ENCODE measurements around the gene TAX1BP1. TPM values are rescaled to one million over a fixed set of nuclear protein-coding genes. Genes with fewer than 3 reads are reported as not detected.

Gene TAX1BP1
- total RNA-seq, 5 donors from 2014 or later (not counting 1 experiment from before 2014, with no cell fraction given) = 80.2 to 118 (median 90.2) TPM

DNA sequence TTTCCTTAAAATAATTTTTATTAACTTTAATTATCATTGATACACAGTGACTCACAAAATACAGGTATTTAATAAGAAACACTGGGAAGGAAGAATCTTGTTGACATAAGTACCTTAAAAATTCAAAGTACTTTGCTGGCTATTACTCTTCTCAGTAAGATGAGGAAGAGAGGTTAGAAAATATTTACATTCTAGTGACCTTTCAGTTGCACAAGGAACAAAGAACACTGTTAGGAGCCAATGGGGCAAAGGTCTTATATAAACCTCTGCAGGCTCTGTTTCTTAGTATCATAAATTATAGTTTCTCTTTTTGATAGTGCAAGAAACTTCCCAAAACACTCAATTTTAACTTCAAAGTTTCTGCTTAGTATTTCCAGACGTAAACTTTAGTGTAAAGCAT, 4.8 kb upstream of the TAX1BP1 start:
- peaks cover 5 to 8% of the 10 kb centered on the region in 2 donors for H3K27me3 Mint-ChIP-seq
- no CpG with 5 or more reads among the region's 1 CpG for WGBS (ENCODE audit: insufficient coverage)
- H3K36me3 ChIP-seq (ENCODE audit: control insufficient read depth in 2 of 2, extremely low read depth in 1 of 2, insufficient read depth in 1 of 2, low read length in 1 of 2) = no peaks in the 10 kb centered on the region
- H3K27ac ChIP-seq (ENCODE audit: low read length) = no peak overlapping the region
- ATAC-seq (replicated peaks in 1 of 4) (no peak), DNase-seq (no peak)
- POLR2A ChIA-PET = no interaction called here
- H3K4me1 ChIP-seq (ENCODE audit: control insufficient read depth in 1 of 2, extremely low read depth in 1 of 2, insufficient read depth in 2 of 2, low read length in 2 of 2) = peaks cover 2 to 6% of the 10 kb centered on the region in 2 experiments
- no peak overlapping the region for H3K4me3 Mint-ChIP-seq
- H3K4me3 ChIP-seq (ENCODE audit: control insufficient read depth in 1 of 2, extremely low read depth in 1 of 2, low read length in 1 of 2) = no peak overlapping the region
- CTCF ChIA-PET = no interaction called here
- no peaks in the 10 kb centered on the region for H3K9me3 Mint-ChIP-seq
- no peaks in the 10 kb centered on the region for H3K9me3 ChIP-seq
- no peak overlapping the region for H3K27ac Mint-ChIP-seq
- peaks cover 7 to 11% (median 7%) of the 10 kb centered on the region in 3 donors for H3K4me1 Mint-ChIP-seq
- H3K36me3 Mint-ChIP-seq = peaks cover 4% of the 10 kb centered on the region
- H3K27me3 ChIP-seq (replicated peaks in 1 of 2; ENCODE audit: control insufficient read depth in 2 of 2, extremely low read depth in 1 of 2, insufficient read depth in 2 of 2, low read length in 1 of 2) = no peaks in the 10 kb centered on the region

DNA sequence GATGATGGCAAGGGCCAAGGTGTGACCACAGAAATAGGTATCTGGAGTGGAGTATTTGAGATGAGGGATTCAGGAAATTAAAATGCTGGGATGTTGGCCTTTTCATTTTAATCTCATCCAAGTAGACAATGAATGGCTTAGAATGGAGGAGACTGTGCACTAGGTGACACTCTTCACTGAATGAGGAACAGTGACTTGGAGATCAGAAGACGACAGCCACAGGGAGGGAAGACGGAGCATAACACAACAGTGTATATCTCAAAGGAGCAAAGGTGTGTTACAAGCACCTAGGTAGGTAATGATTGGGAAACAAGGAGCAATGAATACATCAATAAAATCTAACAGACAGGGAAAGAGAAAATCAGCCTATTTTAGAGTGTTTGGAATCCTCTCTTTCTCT, 4.1 kb upstream of the TAX1BP1 start:
- H3K27ac Mint-ChIP-seq = no peak overlapping the region
- peaks cover 5 to 6% of the 10 kb centered on the region in 2 experiments for H3K4me1 ChIP-seq (ENCODE audit: control insufficient read depth in 1 of 2, extremely low read depth in 1 of 2, insufficient read depth in 2 of 2, low read length in 2 of 2)
- H3K27ac ChIP-seq (ENCODE audit: low read length) = no peak overlapping the region
- H3K4me3 ChIP-seq (ENCODE audit: control insufficient read depth in 1 of 2, extremely low read depth in 1 of 2, low read length in 1 of 2) = no peak overlapping the region
- DNase-seq (no peak), ATAC-seq (replicated peaks in 1 of 4) (no peak)
- no peaks in the 10 kb centered on the region for H3K36me3 ChIP-seq (ENCODE audit: control insufficient read depth in 2 of 2, extremely low read depth in 1 of 2, insufficient read depth in 1 of 2, low read length in 1 of 2)
- ChIA-PET CTCF (interaction anchor here in 1 of 2 donors (0.6 kb wide), 1 partner anchor 244 kb away, joined by 7 read pairs; no protein-coding TSS in a partner anchor), POLR2A (no interaction called here)
- no peaks in the 10 kb centered on the region for H3K27me3 ChIP-seq (replicated peaks in 1 of 2; ENCODE audit: control insufficient read depth in 2 of 2, extremely low read depth in 1 of 2, insufficient read depth in 2 of 2, low read length in 1 of 2)
- no peak overlapping the region for H3K4me3 Mint-ChIP-seq
- peaks cover 4% of the 10 kb centered on the region for H3K36me3 Mint-ChIP-seq
- H3K9me3 ChIP-seq = no peaks in the 10 kb centered on the region
- H3K9me3 Mint-ChIP-seq = no peaks in the 10 kb centered on the region
- H3K27me3 Mint-ChIP-seq = peaks cover 3 to 7% of the 10 kb centered on the region in 2 donors
- H3K4me1 Mint-ChIP-seq = peaks cover 9 to 13% (median 9%) of the 10 kb centered on the region in 3 donors
- 100% methylated on average over 2 of the region's 2 CpGs for WGBS (ENCODE audit: insufficient coverage)

DNA sequence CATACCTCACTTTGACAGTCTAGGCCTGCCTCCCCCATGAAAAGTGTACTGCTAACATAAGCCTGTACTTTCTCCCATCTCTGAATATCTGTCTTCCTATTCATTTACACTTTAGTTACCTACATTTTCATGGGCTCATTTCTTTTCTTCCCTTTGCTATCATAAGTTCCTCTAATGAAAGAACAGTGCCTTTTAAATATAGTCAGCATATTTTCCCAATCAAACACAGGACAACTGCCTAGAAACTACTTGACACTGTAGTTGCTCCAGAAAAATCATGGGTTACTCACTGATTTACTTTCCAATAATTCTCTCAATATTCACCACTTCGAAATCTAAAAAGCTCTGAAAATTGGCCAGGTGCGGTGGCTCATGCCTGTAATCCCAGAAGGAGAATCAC, 2.8 kb upstream of the TAX1BP1 start:
- POLR2A ChIA-PET = interaction anchor here (0.6 to 0.7 kb wide), 3 partner anchors 14 to 661 kb away, joined by 4 to 5 read pairs (median 5); no protein-coding TSS in a partner anchor
- H3K4me1 ChIP-seq (ENCODE audit: control insufficient read depth in 1 of 2, extremely low read depth in 1 of 2, insufficient read depth in 2 of 2, low read length in 2 of 2) = peaks cover 11 to 13% of the 10 kb centered on the region in 2 experiments
- Mint-ChIP-seq H3K4me3 (no peak overlapping the region), H3K4me1 (peaks cover 23 to 26% (median 23%) of the 10 kb centered on the region in 3 donors), H3K27ac (no peak overlapping the region), H3K36me3 (peaks cover 2% of the 10 kb centered on the region), H3K27me3 (peaks cover 0 to 3% of the 10 kb centered on the region in 2 donors), H3K9me3 (no peaks in the 10 kb centered on the region)
- DNase-seq (no peak), ATAC-seq (replicated peaks in 1 of 4) (no peak)
- no peaks in the 10 kb centered on the region for H3K27me3 ChIP-seq (replicated peaks in 1 of 2; ENCODE audit: control insufficient read depth in 2 of 2, extremely low read depth in 1 of 2, insufficient read depth in 2 of 2, low read length in 1 of 2)
- H3K4me3 ChIP-seq (ENCODE audit: control insufficient read depth in 1 of 2, extremely low read depth in 1 of 2, low read length in 1 of 2) = no peak overlapping the region
- CTCF ChIA-PET = interaction anchor here (0.5 to 0.6 kb wide), 2 partner anchors 83 to 217 kb away, joined by 3 to 4 read pairs; no protein-coding TSS in a partner anchor
- H3K9me3 ChIP-seq = no peaks in the 10 kb centered on the region
- 100% methylated on average over 2 of the region's 2 CpGs for WGBS (ENCODE audit: insufficient coverage)
- H3K36me3 ChIP-seq (ENCODE audit: control insufficient read depth in 2 of 2, extremely low read depth in 1 of 2, insufficient read depth in 1 of 2, low read length in 1 of 2) = no peaks in the 10 kb centered on the region
- no peak overlapping the region for H3K27ac ChIP-seq (ENCODE audit: low read length)

DNA sequence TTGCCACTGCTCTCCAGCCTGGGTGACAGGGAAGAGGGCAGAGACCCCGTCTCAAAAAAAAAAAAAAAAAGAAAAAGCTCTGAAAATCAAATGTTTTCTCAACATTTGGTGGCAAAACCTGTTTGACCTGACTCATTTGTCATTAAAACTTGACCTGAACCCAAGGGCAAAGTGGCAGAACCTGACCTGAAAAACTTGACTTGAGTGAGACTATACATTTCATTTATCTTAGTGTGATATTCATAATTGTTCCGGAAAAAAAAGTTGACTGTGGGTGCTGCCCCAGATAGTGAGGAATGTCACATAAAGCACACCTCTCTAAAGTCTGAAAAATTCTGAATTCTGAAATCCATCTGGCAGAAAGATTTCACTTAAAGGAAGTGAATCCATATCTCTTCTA, 2.3 kb upstream of the TAX1BP1 start:
- no peak overlapping the region for H3K4me3 ChIP-seq (ENCODE audit: control insufficient read depth in 1 of 2, extremely low read depth in 1 of 2, low read length in 1 of 2)
- H3K36me3 ChIP-seq (ENCODE audit: control insufficient read depth in 2 of 2, extremely low read depth in 1 of 2, insufficient read depth in 1 of 2, low read length in 1 of 2) = no peaks in the 10 kb centered on the region
- no peak overlapping the region for H3K27ac Mint-ChIP-seq
- H3K27me3 ChIP-seq (replicated peaks in 1 of 2; ENCODE audit: control insufficient read depth in 2 of 2, extremely low read depth in 1 of 2, insufficient read depth in 2 of 2, low read length in 1 of 2) = no peaks in the 10 kb centered on the region
- 100% methylated on average over 1 of the region's 2 CpGs for WGBS (ENCODE audit: insufficient coverage)
- no peak for ATAC-seq (replicated peaks in 1 of 4)
- H3K9me3 Mint-ChIP-seq = no peaks in the 10 kb centered on the region
- no peak overlapping the region for H3K4me3 Mint-ChIP-seq
- peaks cover 27 to 31% (median 27%) of the 10 kb centered on the region in 3 donors for H3K4me1 Mint-ChIP-seq
- no peak overlapping the region for H3K27ac ChIP-seq (ENCODE audit: low read length)
- CTCF ChIA-PET = interaction anchor here in 1 of 2 donors (0.6 kb wide), 1 partner anchor 216 kb away, joined by 4 read pairs; no protein-coding TSS in a partner anchor
- peaks cover 11 to 13% of the 10 kb centered on the region in 2 experiments for H3K4me1 ChIP-seq (ENCODE audit: control insufficient read depth in 1 of 2, extremely low read depth in 1 of 2, insufficient read depth in 2 of 2, low read length in 2 of 2)
- no peaks in the 10 kb centered on the region for H3K9me3 ChIP-seq
- no peak for DNase-seq
- POLR2A ChIA-PET = interaction anchor here (0.6 to 0.7 kb wide), 3 partner anchors 13 to 662 kb away, joined by 4 to 5 read pairs (median 5); no protein-coding TSS in a partner anchor
- no peaks in the 10 kb centered on the region for H3K27me3 Mint-ChIP-seq
- no peaks in the 10 kb centered on the region for H3K36me3 Mint-ChIP-seq

DNA sequence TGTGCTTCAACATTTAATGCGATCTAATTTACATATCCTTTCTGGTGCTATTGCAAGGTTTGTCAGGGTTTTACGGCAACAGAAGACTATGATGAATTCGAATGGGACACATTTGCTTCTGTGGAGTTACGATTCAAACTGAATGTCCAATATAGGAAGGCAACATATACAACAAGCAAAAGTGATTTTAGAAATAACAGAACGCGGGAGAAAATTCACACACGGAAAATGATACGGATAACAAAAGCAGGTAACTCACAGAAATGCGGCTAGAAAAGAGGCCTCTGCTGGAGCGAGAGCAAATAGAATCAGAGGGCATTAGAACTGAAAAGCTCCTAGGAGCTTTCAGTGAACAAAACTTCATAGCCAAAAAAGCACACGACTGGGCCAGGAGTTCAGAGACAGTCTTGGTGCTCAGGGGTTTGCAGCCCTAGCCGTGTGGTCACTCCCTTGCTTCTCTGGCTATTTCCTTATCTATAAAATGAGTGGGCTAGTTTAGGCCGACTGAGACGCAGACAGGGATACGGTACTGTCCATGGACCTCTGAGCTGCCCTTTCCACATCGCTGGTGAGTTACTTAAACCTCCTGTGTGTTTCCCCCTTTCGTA, 557 bp upstream of the TAX1BP1 start:
- ChIA-PET CTCF (no interaction called here), POLR2A (interaction anchor here in 1 of 2 donors (0.6 to 0.7 kb wide), 4 partner anchors 25 to 1551 kb away, joined by 3 to 4 read pairs (median 4); no protein-coding TSS in a partner anchor)
- Mint-ChIP-seq H3K4me1 (peaks cover 36 to 40% (median 37%) of the 10 kb centered on the region in 3 donors), H3K27ac (peak overlapping the region; percentile 92 to 95), H3K27me3 (no peaks in the 10 kb centered on the region), H3K4me3 (peak overlapping the region; percentile 94 to 99 (median 96)), H3K9me3 (no peaks in the 10 kb centered on the region), H3K36me3 (no peaks in the 10 kb centered on the region)
- WGBS (ENCODE audit: insufficient coverage) = 8% methylated on average over 9 of the region's 17 CpGs
- ATAC-seq (replicated peaks in 1 of 4) (peak; percentile 23 to 31 (median 26)), DNase-seq (peak in 4 of 35 experiments; percentile 0 to 4 (median 3))
- Histone ChIP-seq H3K9me3 (no peaks in the 10 kb centered on the region), H3K4me1 (ENCODE audit: control insufficient read depth in 1 of 2, extremely low read depth in 1 of 2, insufficient read depth in 2 of 2, low read length in 2 of 2) (peaks cover 11 to 13% of the 10 kb centered on the region in 2 experiments), H3K27ac (ENCODE audit: low read length) (peak overlapping the region; percentile 99), H3K27me3 (replicated peaks in 1 of 2; ENCODE audit: control insufficient read depth in 2 of 2, extremely low read depth in 1 of 2, insufficient read depth in 2 of 2, low read length in 1 of 2) (no peaks in the 10 kb centered on the region), H3K36me3 (ENCODE audit: control insufficient read depth in 2 of 2, extremely low read depth in 1 of 2, insufficient read depth in 1 of 2, low read length in 1 of 2) (no peaks in the 10 kb centered on the region), H3K4me3 (ENCODE audit: control insufficient read depth in 1 of 2, extremely low read depth in 1 of 2, low read length in 1 of 2) (peak overlapping the region; percentile 98 to 99)

DNA sequence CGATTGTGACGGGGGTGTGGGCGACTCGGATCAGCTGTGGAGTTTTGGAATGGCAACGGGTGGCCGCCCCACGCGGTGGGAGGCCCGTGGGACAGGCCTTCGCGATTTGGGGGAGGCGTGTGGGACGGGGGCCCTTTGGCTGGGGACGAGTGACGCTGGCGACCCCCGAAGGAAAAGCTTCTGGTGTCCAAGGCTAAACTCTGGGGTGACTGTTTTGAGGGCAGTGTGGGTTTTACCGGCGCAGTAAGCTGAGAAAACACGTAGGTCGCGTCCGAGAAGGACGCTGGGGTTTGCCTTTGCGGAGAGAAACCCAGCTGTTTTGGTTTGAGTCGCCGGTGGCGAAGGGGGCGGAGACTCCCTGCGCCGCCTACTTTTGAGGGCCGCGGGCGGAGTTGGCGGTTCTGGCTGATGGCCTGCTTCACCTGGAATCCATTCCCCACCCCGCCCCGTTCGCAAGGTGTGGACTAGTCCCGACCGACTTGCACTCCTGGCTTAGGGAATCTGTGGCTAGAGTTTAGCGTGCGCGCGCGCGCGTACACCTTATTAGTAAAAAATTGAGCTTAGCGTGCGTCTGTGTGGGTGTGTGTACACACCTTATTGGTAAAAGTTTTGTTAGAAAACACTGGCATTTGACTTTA, 606 bp downstream of the TAX1BP1 start:
- ATAC-seq (replicated peaks in 1 of 4) (peak; percentile 68 to 72 (median 70)), DNase-seq (peak; percentile 64 to 89 (median 78))
- POLR2A ChIA-PET = interaction anchor here (0.6 to 1.1 kb wide), 8 partner anchors 10 to 1489 kb away, joined by 3 to 9 read pairs (median 4); partner anchors contain the start of gene HIBADH (in 1 of the 2)
- H3K4me3 ChIP-seq (ENCODE audit: control insufficient read depth in 1 of 2, extremely low read depth in 1 of 2, low read length in 1 of 2) = peak overlapping the region; percentile 98 to 99
- H3K27ac ChIP-seq (ENCODE audit: low read length) = peak overlapping the region; percentile 99
- under 1% methylated on average over 47 of the region's 49 CpGs for WGBS (ENCODE audit: insufficient coverage)
- Mint-ChIP-seq H3K4me3 (peak overlapping the region; percentile 94 to 99 (median 96)), H3K27me3 (no peaks in the 10 kb centered on the region), H3K4me1 (peaks cover 45 to 49% (median 46%) of the 10 kb centered on the region in 3 donors), H3K9me3 (no peaks in the 10 kb centered on the region), H3K36me3 (no peaks in the 10 kb centered on the region), H3K27ac (peak overlapping the region; percentile 92 to 95)
- CTCF ChIA-PET = interaction anchor here in 1 of 2 donors (0.6 to 1.3 kb wide), 7 partner anchors 11 to 545 kb away, joined by 3 to 5 read pairs (median 3); partner anchors contain the start of gene HIBADH
- no peaks in the 10 kb centered on the region for H3K36me3 ChIP-seq (ENCODE audit: control insufficient read depth in 2 of 2, extremely low read depth in 1 of 2, insufficient read depth in 1 of 2, low read length in 1 of 2)
- no peaks in the 10 kb centered on the region for H3K9me3 ChIP-seq
- no peaks in the 10 kb centered on the region for H3K27me3 ChIP-seq (replicated peaks in 1 of 2; ENCODE audit: control insufficient read depth in 2 of 2, extremely low read depth in 1 of 2, insufficient read depth in 2 of 2, low read length in 1 of 2)
- H3K4me1 ChIP-seq (ENCODE audit: control insufficient read depth in 1 of 2, extremely low read depth in 1 of 2, insufficient read depth in 2 of 2, low read length in 2 of 2) = peaks cover 13 to 14% of the 10 kb centered on the region in 2 experiments
